NCI-H146 treated with DMSO at 0.1 percent for 48 hours (cell line): ENCODE data around the gene ERO1A.
A peak's percentile ranks its signal among the peaks of the same experiment; 100 is the strongest.

Source experiments
- DNase-seq: peaks from one replicate; lab custom pipeline; 2025; ENCODE audit not compliant: unreplicated experiment; lab: John Stamatoyannopoulos, UW

Gene ERO1A

GRCh38 chr14:52700701-52701172 lies 5.4 kb upstream of the ERO1A start:
- peak; percentile 33 for DNase-seq

- DNase-seq, result peak; percentile 3
These were observed 437 bp downstream of the ERO1A start for GRCh38 chr14:52694761-52695480.

GRCh38 chr14:52693532-52693931 lies 1.8 kb downstream of the ERO1A start:
- no peak for DNase-seq

- DNase-seq, result no peak
These were observed 2.3 kb downstream of the ERO1A start for GRCh38 chr14:52693036-52693435.

GRCh38 chr14:52692248-52692962 lies 3.0 kb downstream of the ERO1A start:
- no peak for DNase-seq

GRCh38 chr14:52690983-52691760 lies 4.2 kb downstream of the ERO1A start:
- DNase-seq, result no peak

GRCh38 chr14:52686176-52686575 lies 9.2 kb downstream of the ERO1A start:
- DNase-seq, result no peak

GRCh38 chr14:52683985-52684520 lies 11.3 kb downstream of the ERO1A start:
- DNase-seq, result no peak

- DNase-seq, result no peak
These were observed 16.8 kb downstream of the ERO1A start for GRCh38 chr14:52678591-52678990.

GRCh38 chr14:52663850-52664249 lies 31.5 kb downstream of the ERO1A start:
- DNase-seq, result peak; percentile 69

- no peak for DNase-seq
These were observed 34.0 kb downstream of the ERO1A start for GRCh38 chr14:52661314-52661713.

- no peak for DNase-seq
These were observed 34.5 kb downstream of the ERO1A start for GRCh38 chr14:52660832-52661231.

GRCh38 chr14:52660325-52660724 lies 35.0 kb downstream of the ERO1A start:
- no peak for DNase-seq

GRCh38 chr14:52656905-52657304 lies 38.5 kb downstream of the ERO1A start:
- no peak for DNase-seq

- peak; percentile 2 for DNase-seq
These were observed 44.6 kb downstream of the ERO1A start for GRCh38 chr14:52650774-52651173.

- DNase-seq, result no peak
These were observed 45.8 kb downstream of the ERO1A start for GRCh38 chr14:52649511-52649910.

- no peak for DNase-seq
These were observed 53.6 kb downstream of the ERO1A start for GRCh38 chr14:52641745-52642144.

GRCh38 chr14:52640137-52640536 lies 55.2 kb downstream of the ERO1A start:
- DNase-seq, result no peak

- DNase-seq, result no peak
These were observed 75.7 kb downstream of the ERO1A start for GRCh38 chr14:52619687-52620086.

GRCh38 chr14:52618602-52619001 lies 76.8 kb downstream of the ERO1A start:
- no peak for DNase-seq

GRCh38 chr14:52610187-52610586 lies 85.2 kb downstream of the ERO1A start:
- DNase-seq, result no peak
